Sciatic nerve (tissue), 2 donors: ENCODE measurements around the gene PGAP1. TPM values are rescaled to one million over a fixed set of nuclear protein-coding genes. Genes with fewer than 3 reads are reported as not detected.
A peak's percentile ranks its signal among the peaks of the same experiment; 100 is the strongest.

Experiments used
- ATAC-seq: fragments of 200-7000 bp; cut with Tn5 transposase; one replicate; pipeline ENCODE4 v1.9.1; 2020; ENCODE audit warnings: mild to moderate bottlenecking, moderate library complexity
- DNase-seq: peaks from one replicate; pipeline ENCODE4 v3.0.0-alpha.2; 2020; ENCODE audit warnings: low spot score
- intact Hi-C: fragments of 100-400 bp; cut with DNase I; formaldehyde crosslinking; loops from one replicate; pipeline ENCODE4 v1.14.2; 2022
- total RNA-seq: library from RNA; stranded (reverse); fragmentation: NEBNext Ultra II Directional; extraction: Animal tissue kit (Norgen Biotek cat#: 25700); gene quantifications from one replicate; pipeline ENCODE4 v1.2.1, GENCODE V29; 2021
- donor health status: DM: no; HTN: no; CAD: no.
- donor health status: DM: no; HTN: no; CAD: no.

The PGAP1 gene
- total RNA-seq, 1 donor from 2014 or later: 24.7 TPM

DNA sequence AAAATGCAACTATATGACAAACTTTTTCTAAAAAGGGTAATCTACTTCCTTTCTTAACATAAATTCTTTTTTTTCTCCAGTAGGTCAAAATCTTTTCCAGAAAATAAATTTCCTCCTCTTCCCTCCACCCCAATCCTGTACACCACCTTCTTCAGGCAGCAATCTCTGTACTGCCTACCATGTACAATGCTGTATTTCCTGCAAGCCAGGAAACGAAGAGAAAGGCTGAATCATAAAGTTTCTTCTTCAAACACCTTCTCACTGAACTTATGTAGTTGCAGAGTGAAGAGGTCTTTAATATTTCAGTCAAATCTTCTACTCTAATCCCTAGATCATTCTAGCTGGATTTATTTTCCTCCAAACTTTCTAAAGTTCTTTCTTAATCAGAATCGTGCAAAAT is 99.2 kb downstream of the PGAP1 start:
- intact Hi-C loops: no loop called here
- ATAC-seq: no peak
- DNase-seq: no peak

DNA sequence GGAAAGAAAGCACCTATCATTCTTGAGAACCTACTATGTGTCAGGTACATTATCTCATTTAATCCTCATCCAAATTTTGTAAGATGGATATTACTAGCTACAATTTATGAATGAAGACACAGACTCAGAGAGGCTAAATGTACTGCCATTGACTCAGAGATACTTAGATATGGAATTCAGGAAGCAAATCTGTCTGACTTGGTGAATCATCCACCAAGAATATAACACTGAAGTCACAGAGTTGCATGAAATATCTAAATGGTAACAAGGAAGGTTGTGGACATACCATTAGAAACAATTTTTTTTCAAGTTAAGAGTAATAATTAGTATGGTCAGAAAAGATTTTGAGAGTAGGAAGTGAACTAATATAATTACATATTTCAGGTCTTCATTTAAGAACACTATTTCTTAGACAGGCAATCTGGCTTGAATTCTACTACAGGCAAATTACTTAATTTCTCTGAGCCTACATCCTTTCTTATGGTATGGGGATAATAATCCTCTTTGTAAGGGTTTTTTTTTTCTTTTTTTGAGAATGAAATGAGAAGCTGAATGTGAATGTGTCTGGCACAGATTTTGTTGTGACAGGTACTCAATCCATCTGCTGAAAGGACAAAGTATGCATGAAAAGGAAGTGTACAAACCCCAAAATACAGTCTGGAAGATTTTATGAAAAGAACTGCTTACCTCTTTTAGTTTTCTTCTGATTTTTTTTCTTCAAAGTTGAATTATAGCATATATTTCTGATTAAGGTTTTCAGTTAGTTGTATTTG is 102.6 kb downstream of the PGAP1 start:
- no peak for DNase-seq
- intact Hi-C loops: no loop called here
- ATAC-seq: no peak

DNA sequence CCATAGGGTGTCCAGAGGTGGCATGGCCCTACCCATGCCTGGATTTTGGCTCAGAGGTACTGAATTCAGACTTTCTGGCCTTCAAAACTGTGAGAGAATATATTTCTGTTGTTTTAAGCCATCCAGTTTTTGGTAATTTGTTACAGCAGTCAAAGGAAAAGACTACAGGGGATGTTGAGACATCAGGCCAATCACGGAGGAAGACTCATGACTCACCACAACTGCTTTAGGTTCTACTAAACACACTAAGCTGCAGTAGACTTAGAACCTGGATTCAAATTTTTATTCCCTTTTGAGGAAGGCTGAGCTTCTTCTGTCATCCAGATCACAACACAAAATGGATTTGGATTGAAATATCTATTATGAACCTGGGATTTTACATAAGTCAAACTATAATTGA is 105.3 kb downstream of the PGAP1 start:
- no peak for DNase-seq
- intact Hi-C loops: no loop called here
- ATAC-seq: no peak

DNA sequence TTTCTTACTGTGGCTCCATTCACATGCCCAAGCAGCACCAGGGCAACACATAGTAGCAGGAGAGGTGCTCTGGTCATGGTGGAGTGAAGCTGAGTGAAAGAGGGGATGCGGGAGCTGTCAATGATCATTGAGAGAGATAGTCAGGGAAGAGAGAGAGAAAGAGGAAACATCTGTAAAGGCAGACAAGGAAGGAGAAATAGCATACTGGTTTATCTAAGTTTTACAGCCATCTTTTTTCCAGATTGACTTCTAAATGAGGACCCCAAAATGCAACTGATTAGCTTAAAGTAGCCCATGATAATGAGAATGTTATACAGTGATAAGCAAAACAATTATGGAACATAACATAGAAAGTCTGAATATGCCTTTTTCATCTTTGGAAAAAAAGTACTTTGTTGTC is 117.2 kb downstream of the PGAP1 start, which contains the start of gene C2orf66:
Gene C2orf66 (minus strand): TSS at position 96 of the 400 bp plus-strand sequence. CDS start 19 bp downstream, at position 77.
- intact Hi-C loops: no loop called here
- ATAC-seq (no peak), DNase-seq (no peak)

- intact Hi-C loops: no loop called here
- no peak for ATAC-seq
- no peak for DNase-seq
Observed at GRCh38 chr2:196808083-196808665, 118.3 kb downstream of the PGAP1 start.

- DNase-seq: no peak
- no peak for ATAC-seq
- intact Hi-C loops: no loop called here
Observed at GRCh38 chr2:196804381-196804780, 122.1 kb downstream of the PGAP1 start.

DNA sequence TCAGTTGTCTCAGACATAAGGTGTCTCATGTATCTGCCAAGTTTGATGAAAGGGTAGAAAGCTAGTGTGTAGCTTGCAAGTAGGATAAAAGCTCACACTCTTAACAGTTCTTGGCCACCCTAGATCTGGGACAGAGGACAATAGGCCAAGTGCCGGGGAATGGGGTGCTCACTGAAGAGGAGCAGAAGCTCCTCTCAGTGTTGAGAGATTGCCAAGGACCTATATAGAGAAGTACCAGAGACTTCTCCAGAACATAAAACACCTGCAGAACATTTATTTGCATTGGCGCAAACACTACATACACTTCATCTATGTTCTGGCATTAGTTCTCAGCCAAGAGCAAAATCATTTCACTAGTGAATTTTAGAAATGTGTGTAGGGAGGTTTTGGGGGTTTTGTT is 124.1 kb downstream of the PGAP1 start:
- intact Hi-C loops: no loop called here
- DNase-seq (no peak), ATAC-seq (no peak)

DNA sequence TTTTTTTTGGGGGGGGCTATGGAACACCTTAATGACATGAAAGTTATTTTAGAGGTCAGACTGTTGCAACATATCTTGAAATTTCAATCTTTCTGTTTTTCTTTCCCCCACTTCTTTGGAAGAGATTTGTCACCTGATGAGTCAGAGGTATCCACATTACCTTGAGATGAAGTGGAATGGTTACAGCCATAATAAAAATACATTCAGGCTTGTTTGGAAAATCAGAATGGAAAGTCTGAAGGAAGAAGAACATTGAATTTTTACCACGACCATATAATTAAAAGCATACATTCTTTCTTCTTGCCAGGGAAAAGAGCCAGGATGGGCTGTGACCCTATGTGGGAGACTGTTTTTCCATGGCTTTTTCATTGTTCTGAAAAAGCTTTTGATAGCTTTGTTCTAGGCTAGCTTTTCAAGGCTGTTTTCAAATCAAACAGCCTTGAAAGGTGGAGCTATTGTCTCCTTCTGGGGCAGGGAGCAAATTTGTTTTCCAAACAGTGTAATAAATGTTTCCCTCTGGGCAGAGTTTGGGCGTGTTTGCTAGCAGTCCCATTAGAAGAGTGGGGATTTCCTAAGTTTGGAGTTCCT is 124.7 kb downstream of the PGAP1 start:
- DNase-seq: no peak
- intact Hi-C loops: no loop called here
- ATAC-seq: no peak

DNA sequence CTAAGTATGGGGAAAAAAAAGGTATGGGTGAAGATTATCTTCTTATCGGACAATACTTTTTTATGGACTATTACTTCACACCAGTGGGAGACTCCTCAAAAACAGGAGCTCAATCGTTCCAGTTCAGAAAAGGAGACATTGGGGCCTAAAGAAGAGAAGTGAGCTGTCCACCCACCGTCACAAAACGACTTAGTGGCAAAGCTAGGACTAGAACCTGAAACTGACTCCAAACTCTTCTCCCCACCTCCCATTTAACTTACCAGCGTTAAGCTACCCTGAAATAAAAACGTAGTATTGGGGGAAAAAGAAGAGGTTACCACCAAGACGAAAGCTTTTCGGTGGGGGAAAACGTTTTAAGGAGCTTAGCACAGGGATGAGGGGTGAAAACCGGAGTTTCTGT is 127.5 kb downstream of the PGAP1 start:
- peak; percentile 7 for ATAC-seq
- no peak for DNase-seq
- intact Hi-C loops: no loop called here

- ATAC-seq (no peak), DNase-seq (no peak)
- intact Hi-C loops: no loop called here
Observed at GRCh38 chr2:196792865-196793264, 133.6 kb downstream of the PGAP1 start.

DNA sequence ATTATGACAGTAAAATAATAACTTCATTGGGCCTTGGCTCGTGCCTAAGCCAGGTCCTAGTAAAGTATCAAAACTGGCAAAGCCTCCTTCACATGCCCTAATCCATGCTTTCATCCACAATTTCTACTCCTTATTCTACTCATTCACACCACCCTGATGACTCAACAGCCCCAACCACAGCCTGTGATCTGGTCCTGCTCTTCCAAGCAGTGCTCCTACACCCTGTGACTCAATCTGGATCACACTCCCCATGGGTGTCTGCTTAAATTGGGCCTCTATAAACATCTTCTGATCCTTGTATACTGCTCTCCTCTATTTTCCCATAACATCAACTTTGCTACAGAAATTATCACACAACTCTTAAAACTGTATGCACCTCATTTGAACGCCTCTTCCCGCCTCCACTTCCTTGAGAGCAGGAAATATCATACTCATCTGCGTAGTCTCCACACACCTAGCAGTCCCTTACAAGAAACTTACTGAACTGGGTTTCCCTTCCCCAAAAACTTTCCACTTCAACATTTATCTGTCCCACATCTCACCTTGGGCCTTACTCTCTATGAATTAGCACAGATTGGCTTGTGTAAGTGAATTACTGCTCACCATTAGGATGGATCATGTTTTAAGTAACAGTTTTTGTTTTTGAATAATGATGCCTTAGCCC is 142.9 kb downstream of the PGAP1 start:
- intact Hi-C loops: no loop called here
- ATAC-seq (no peak), DNase-seq (no peak)

Other genes starting within 250 kb of the PGAP1 start
- 44.1 TPM for gene GTF3C3, start 127.0 kb downstream of the PGAP1 start, total RNA-seq
- 0.36 TPM for gene C2orf66, start 117.4 kb downstream of the PGAP1 start, total RNA-seq